Stomach (tissue), 19 donors: ENCODE measurements around the gene CLRN3. TPM values are rescaled to one million over a fixed set of nuclear protein-coding genes. Genes with fewer than 3 reads are reported as not detected.

Experiments
- DNase-seq, 2 donors: peaks; one replicate each; pipeline versions ENCODE4 v3.0.0 to v3.0.0-alpha.2; 2013 to 2019
- H3K27ac ChIP-seq, 5 donors: fragments of 200-600 bp in 4 of 5; sonication (generic) in 4 of 5; one replicate each; pipeline ENCODE4 v1.5.1; 2013 to 2019; ENCODE audit warnings: mild to moderate bottlenecking in 1 of 5, moderate library complexity in 1 of 5
- H3K27me3 ChIP-seq, 3 donors: fragments of 200-600 bp; sonication (generic); one replicate each; pipeline ENCODE4 v1.5.1; 2017 to 2019; ENCODE audit warnings: mixed run types in 1 of 3
- H3K36me3 ChIP-seq, 4 donors: fragments of 200-600 bp; sonication (generic); 1 replicate in 3 of 4; 2 replicates in 1 of 4; pipeline ENCODE4 v1.5.1; 2016 to 2019
- H3K4me1 ChIP-seq, 4 donors: fragments of 200-600 bp; sonication (generic); one replicate each; pipeline ENCODE4 v1.5.1; 2016 to 2019
- H3K4me3 ChIP-seq, 4 donors: fragments of 200-600 bp; sonication (generic) in 3 of 4; one replicate each; pipeline ENCODE4 v1.5.1; 2016 to 2019; ENCODE audit warnings: mild to moderate bottlenecking in 1 of 4
- H3K9me3 ChIP-seq, 4 donors: fragments of 200-600 bp; sonication (generic); one replicate each; pipeline ENCODE4 v1.5.1; 2016 to 2019
- CTCF ChIP-seq, 7 experiments: fragments of 450-650 bp in 4 of 7; fragments of 200-600 bp in 3 of 7; sonication (generic) in 3 of 7; IDR thresholded peaks; one replicate each; pipeline ENCODE4 v1.5.1; 2016 to 2019; ENCODE audit warnings: antibody characterized with exemption in 7 of 7, control low read depth in 2 of 7, mild to moderate bottlenecking in 1 of 7
- EP300 ChIP-seq: sonication (generic); formaldehyde crosslinking; IDR thresholded peaks from one replicate; pipeline ENCODE4 v1.6.1; 2017; ENCODE audit warnings: antibody characterized with exemption
- POLR2A ChIP-seq, 4 donors: fragments of 450-650 bp; IDR thresholded peaks; one replicate each; pipeline ENCODE4 v1.6.1; 2016; ENCODE audit warnings: antibody characterized with exemption in 4 of 4, control low read depth in 2 of 4, mild to moderate bottlenecking in 1 of 4, moderate library complexity in 1 of 4
- POLR2AphosphoS5 ChIP-seq, 3 donors: sonication (generic); formaldehyde crosslinking; IDR thresholded peaks; one replicate each; pipeline ENCODE4 v1.6.1; 2016; ENCODE audit warnings: antibody characterized with exemption in 3 of 3
- WGBS, 5 donors: extraction: QIAGEN DNeasy Blood & Tissue Kit in 3 of 5; methylation state at CpG; one replicate each; pipeline versions ENCODE4 v1.1.5 to v1.1.7; 2013 to 2018; 5-methylcytosine and 5-hydroxymethylcytosine counted together
- intact Hi-C: fragments of 100-400 bp; cut with DNase I; formaldehyde crosslinking; loops from one replicate; pipeline ENCODE4 v1.15.1; 2023; ENCODE audit warnings: low total_unique reads
- long read RNA-seq, 10 donors: transcript quantifications; one replicate each; lab custom pipeline, GENCODE V29; 2026
- polyA plus RNA-seq, 3 donors: library from polyadenylated mRNA; stranded (reverse); fragments of 200-250 nt; gene quantifications; one replicate each; pipeline ENCODE4 v1.2.3, GENCODE V29; 2013
- total RNA-seq, 5 donors: library from RNA; depleted of rRNA; stranded (reverse); fragments of >200 nt; gene quantifications; one replicate each; pipeline versions ENCODE4 v1.1.0 to v1.2.3, GENCODE V29; 2014 to 2016
- donor health status: healthy with polysubstance abuse.
- donor health status: Bipolar disorder and iron deficiency.
- donor health status: healthy.

The CLRN3 gene
- 10 to 100 TPM in 1 of 5 donors, 1 to 10 TPM in 1, not detected in 3; 1.7 to 15.4 TPM for total RNA-seq
- polyA plus RNA-seq: under 1 TPM in 1 of 3 donors, not detected in 2; 0.25 TPM
- long read RNA-seq, donor 1, partial matches to known transcripts: 0 of 4 reads
- long read RNA-seq, donor 1, other reads (novel, unspliced or antisense): 0 of 4 reads
- long read RNA-seq, donor 2, partial matches to known transcripts: 7 of 11 reads
- long read RNA-seq, donor 2, other reads (novel, unspliced or antisense): 0 of 11 reads
- long read RNA-seq, donor 3, partial matches to known transcripts: 0 of 1 reads
- long read RNA-seq, donor 3, other reads (novel, unspliced or antisense): 0 of 1 reads
- long read RNA-seq, donor 4: 0 reads
- long read RNA-seq, donor 5: 0 reads
- long read RNA-seq, donor 6: 0 reads
- long read RNA-seq, donor 7, transcript CLRN3-201 (3 exons, 1,152 nt): major isoform, 5 of 5 reads
- long read RNA-seq, donor 7, partial matches to known transcripts: 0 of 5 reads
- long read RNA-seq, donor 7, other reads (novel, unspliced or antisense): 0 of 5 reads
- long read RNA-seq, donor 8: 0 reads
- long read RNA-seq, donor 9: 0 reads
- long read RNA-seq, donor 10, transcript CLRN3-201 (3 exons, 1,152 nt): major isoform, 9 of 21 reads
- long read RNA-seq, donor 10, partial matches to known transcripts: 12 of 21 reads
- long read RNA-seq, donor 10, other reads (novel, unspliced or antisense): 0 of 21 reads

GRCh38 chr10:127892743-127893142, at the start of gene CLRN3:
TSS of gene CLRN3 (minus strand) at chr10:127892941. CDS start at chr10:127892784, 157 bp downstream.
- intact Hi-C loops: no loop called here
- DNase-seq: peak in 1 of 2 donors; percentile 41

GRCh38 chr10:127940866-127941640, 48.3 kb upstream of the CLRN3 start:
- no peaks in the 10 kb centered on the region for H3K9me3 ChIP-seq
- H3K4me3 ChIP-seq: no peak overlapping the region
- WGBS, 5 donors: 78 to 93% (median 85%) methylated on average over 6 of the region's 6 CpGs
- no peaks in the 10 kb centered on the region for H3K36me3 ChIP-seq
- H3K4me1 ChIP-seq: peaks cover 0 to 14% (median 0%) of the 10 kb centered on the region in 4 donors
- TF ChIP-seq CTCF (IDR thresholded peaks at IDR 0.05): no peak
- no peak for TF ChIP-seq POLR2A (IDR thresholded peaks at IDR 0.05)
- TF ChIP-seq EP300: no peak
- intact Hi-C loops: no loop called here
- no peaks in the 10 kb centered on the region for H3K27me3 ChIP-seq
- peak in 1 of 2 donors; percentile 20 for DNase-seq
- H3K27ac ChIP-seq: no peak overlapping the region

More at GRCh38 chr10:127892743-127893142, at the start of gene CLRN3:
- TF ChIP-seq EP300 (no peak), POLR2AphosphoS5 (IDR thresholded peaks at IDR 0.05) (no peak), CTCF (IDR thresholded peaks at IDR 0.05) (no peak), POLR2A (IDR thresholded peaks at IDR 0.05) (no peak)
- Histone ChIP-seq H3K27ac (no peak within 1 kb of the TSS), H3K9me3 (peaks cover 0 to 4% (median 0%) of the 10 kb centered on the region in 4 donors), H3K36me3 (no peaks in the 10 kb centered on the region), H3K27me3 (peaks cover 0 to 6% (median 0%) of the 10 kb centered on the region in 3 donors), H3K4me1 (peaks cover 0 to 17% (median 0%) of the 10 kb centered on the region in 4 donors), H3K4me3 (no peak within 1 kb of the TSS)

GRCh38 chr10:127939786-127940330, 47.1 kb upstream of the CLRN3 start:
- Histone ChIP-seq H3K27me3 (no peaks in the 10 kb centered on the region), H3K4me3 (no peak overlapping the region), H3K4me1 (peaks cover 0 to 3% (median 0%) of the 10 kb centered on the region in 4 donors), H3K36me3 (peaks cover 0 to 1% (median 0%) of the 10 kb centered on the region in 4 donors), H3K27ac (no peak overlapping the region), H3K9me3 (no peaks in the 10 kb centered on the region)
- no peak for TF ChIP-seq EP300
- no peak for TF ChIP-seq CTCF (IDR thresholded peaks at IDR 0.05)
- TF ChIP-seq POLR2A (IDR thresholded peaks at IDR 0.05): no peak
- TF ChIP-seq POLR2AphosphoS5 (IDR thresholded peaks at IDR 0.05): no peak
- intact Hi-C loops: no loop called here
- DNase-seq: no peak
- WGBS, 5 donors: 81 to 95% (median 83%) methylated on average over 4 of the region's 4 CpGs
